ENCODE measurements around the gene SPPL2B. TPM values are rescaled to one million over a fixed set of nuclear protein-coding genes. Genes with fewer than 3 reads are reported as not detected.

The SPPL2B gene
- total and polyA plus RNA-seq, 9 of the 15 experiments (the other 6 are each of a cell fraction or from before 2014, with no cell fraction given) = 0.20 to 81.2 (median 15.1) TPM

DNA sequence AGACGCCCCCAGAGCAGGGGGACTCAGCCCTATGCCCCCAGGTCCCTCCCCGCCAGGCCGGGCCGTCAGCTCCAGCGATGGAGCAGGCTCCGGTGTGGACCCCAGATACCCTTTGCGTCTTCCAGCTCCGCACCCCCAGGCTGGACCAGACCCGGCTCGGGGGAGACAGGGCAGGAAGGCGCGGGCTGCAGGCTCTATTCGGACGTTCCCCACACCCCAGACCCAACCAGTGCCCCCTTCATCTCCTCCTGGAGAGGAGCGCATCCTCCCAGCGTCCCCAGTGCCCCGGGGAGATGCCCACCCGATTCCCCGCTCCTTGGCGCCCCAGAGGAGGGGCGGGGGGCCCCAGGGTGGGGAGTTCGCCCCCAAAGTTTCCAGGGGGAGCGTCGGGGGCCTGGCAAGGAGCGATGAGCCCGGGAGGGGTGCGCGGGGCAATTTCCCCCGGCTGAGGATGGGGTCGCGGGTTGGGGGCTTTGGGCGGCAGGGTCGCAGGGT lies 20.9 kb upstream of the SPPL2B start:
- Histone ChIP-seq H3K4me2 (ENCODE audit: insufficient read depth, low read length) (no peak overlapping the region), H2AFZ (ENCODE audit: low read depth, low read length) (no peak overlapping the region), H3K4me1 (replicated peaks in 1 of 2; ENCODE audit: control insufficient read depth in 2 of 2, insufficient read depth in 2 of 2, low read length in 2 of 2) (peaks cover 3 to 51% of the 10 kb centered on the region in 2 experiments; a peak in 3 of 5 replicates), H3K9me1 (ENCODE audit: control insufficient read depth, insufficient read depth, low read length) (peaks cover 3% of the 10 kb centered on the region), H3K36me3 (ENCODE audit: control insufficient read depth, insufficient read depth, low read length) (no peaks in the 10 kb centered on the region), H4K20me1 (replicated peaks; ENCODE audit: control insufficient read depth, insufficient read depth, low read length) (no peaks in the 10 kb centered on the region), H3K79me2 (ENCODE audit: control insufficient read depth, insufficient read depth, low read length) (no peaks in the 10 kb centered on the region), H3K9ac (ENCODE audit: insufficient read depth in 1 of 2, low read depth in 2 of 2, low read length in 2 of 2) (peak overlapping the region in 1 of 2 experiments; percentile 58; a peak in 1 of 4 replicates), H3K9me3 (replicated peaks; ENCODE audit: control insufficient read depth, insufficient read depth, low read depth, low read length) (no peaks in the 10 kb centered on the region), H3K27me3 (ENCODE audit: control insufficient read depth in 2 of 2, insufficient read depth in 2 of 2, low read length in 2 of 2) (peaks cover 0 to 13% of the 10 kb centered on the region in 2 experiments; a peak in 2 of 5 replicates), H3K27ac (ENCODE audit: extremely low read depth, low read depth, low read length) (no peak overlapping the region), H3K4me3 (0 out of 2 replicates have a peak overlapping the region, but pooled peaks have one; percentile 21)
- FAIRE-seq = no peak
- BruUV-seq (replicated peaks) = no TSS peak
- TF ChIP-seq RBM14 (IDR thresholded peaks at IDR 0.05; ENCODE audit: borderline replicate concordance, insufficient read depth, low read depth, low read length) = 0 out of 2 replicates have a peak, but pooled peaks have one; percentile 2
- no peak for TF ChIP-seq GTF2E2 (tag; IDR thresholded peaks at IDR 0.05)
- CTCF ChIA-PET (ENCODE audit: low intra/inter-chr PET ratio) = no interaction called here
- whole genome bisulfite sequencing (ENCODE audit: insufficient coverage, low coverage, missing lambda C conversion rate) = 58% methylated on average over 18 of the region's 33 CpGs
- in situ Hi-C loops (cut with MboI) (no loop called here), intact Hi-C loops (cut with micrococcal nuclease) (no loop called here)
- POLR2A ChIA-PET = no interaction called here
- no peak for DNase-seq (ENCODE audit: extremely low read depth in 1 of 4, low spot score in 3 of 4)
- no peak for ATAC-seq

DNA sequence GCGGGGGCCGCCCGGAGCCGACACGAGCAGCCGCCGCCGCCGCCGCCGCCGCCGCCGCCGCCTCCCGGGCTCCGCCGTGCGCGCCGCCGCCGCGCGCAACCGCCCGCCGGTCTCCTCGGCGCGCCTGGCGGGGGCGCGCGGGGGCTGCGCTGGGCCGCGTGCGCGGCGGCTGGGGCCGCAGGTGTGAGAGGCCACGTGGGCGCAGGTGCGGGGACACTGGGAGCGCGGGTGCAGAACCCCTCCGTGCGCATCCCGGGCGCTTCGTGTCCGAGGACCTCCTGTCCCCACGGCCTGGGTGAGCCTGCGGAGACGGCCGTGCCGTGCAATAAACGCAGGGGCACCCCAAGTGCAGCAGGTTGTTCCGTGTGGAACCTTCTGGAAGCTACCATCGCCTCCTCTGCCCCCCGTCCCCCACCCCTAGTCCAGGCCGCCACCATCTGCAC lies 20.3 kb upstream of the SPPL2B start, which contains the start of gene LINGO3:
Gene LINGO3 (minus strand): TSS at position 41 of the 443 bp plus-strand sequence. CDS start 16,378 bp downstream, outside the sequence.
- in situ Hi-C loops (cut with MboI) = no loop called here
- peaks cover 3 to 51% of the 10 kb centered on the region in 2 experiments; a peak in 3 of 5 replicates for H3K4me1 ChIP-seq (replicated peaks in 1 of 2; ENCODE audit: control insufficient read depth in 2 of 2, insufficient read depth in 2 of 2, low read length in 2 of 2)
- FAIRE-seq (no peak), ATAC-seq (peak; percentile 9; the same call in 1 of the 3 replicates), DNase-seq (ENCODE audit: extremely low read depth in 1 of 4, low spot score in 3 of 4) (peak; percentile 37 to 85 (median 61))
- H3K9me1 ChIP-seq (ENCODE audit: control insufficient read depth, insufficient read depth, low read length) = peaks cover 3% of the 10 kb centered on the region
- intact Hi-C loops (cut with micrococcal nuclease) = no loop called here
- peak within 1 kb of the TSS; percentile 21; the same call in 1 of the 2 replicates for H3K4me3 ChIP-seq
- H3K27me3 ChIP-seq (ENCODE audit: control insufficient read depth in 2 of 2, insufficient read depth in 2 of 2, low read length in 2 of 2) = peaks cover 0 to 13% of the 10 kb centered on the region in 2 experiments; a peak in 2 of 5 replicates
- H2AFZ ChIP-seq (ENCODE audit: low read depth, low read length) = peak within 1 kb of the TSS; percentile 84
- ChIA-PET CTCF (ENCODE audit: low intra/inter-chr PET ratio) (no interaction called here), POLR2A (no interaction called here)
- no peaks in the 10 kb centered on the region for H3K9me3 ChIP-seq (replicated peaks; ENCODE audit: control insufficient read depth, insufficient read depth, low read depth, low read length)
- H3K9ac ChIP-seq (ENCODE audit: insufficient read depth in 1 of 2, low read depth in 2 of 2, low read length in 2 of 2) = peak within 1 kb of the TSS in 1 of 2 experiments; percentile 81; a peak in 2 of 4 replicates
- no peaks in the 10 kb centered on the region for H4K20me1 ChIP-seq (replicated peaks; ENCODE audit: control insufficient read depth, insufficient read depth, low read length)
- H3K36me3 ChIP-seq (ENCODE audit: control insufficient read depth, insufficient read depth, low read length) = no peaks in the 10 kb centered on the region
- no TSS peak for BruUV-seq (replicated peaks)
- H3K4me2 ChIP-seq (ENCODE audit: insufficient read depth, low read length) = peak within 1 kb of the TSS; percentile 70; the same call in 1 of the 2 replicates
- H3K79me2 ChIP-seq (ENCODE audit: control insufficient read depth, insufficient read depth, low read length) = no peaks in the 10 kb centered on the region
- no peak within 1 kb of the TSS for H3K27ac ChIP-seq (ENCODE audit: extremely low read depth, low read depth, low read length)
- 24% methylated on average over 10 of the region's 63 CpGs for WGBS (ENCODE audit: insufficient coverage, low coverage, missing lambda C conversion rate)
- TF ChIP-seq TAF7 (tag; IDR thresholded peaks at IDR 0.05) (no peak), HOXB6 (CRISPR knock-in tag; IDR thresholded peaks at IDR 0.05; ENCODE audit: borderline replicate concordance) (no peak), ZKSCAN1 (IDR thresholded peaks at IDR 0.05; ENCODE audit: low read depth, low read length) (no peak), NR2C2 (CRISPR knock-in tag; IDR thresholded peaks at IDR 0.05) (0 out of 2 replicates have a peak, but pooled peaks have one; percentile 27), NR2C2 (tag; IDR thresholded peaks at IDR 0.05) (no peak), POLR3A (IDR thresholded peaks at IDR 0.05; ENCODE audit: borderline replicate concordance, extremely low read depth, insufficient read depth, insufficient read length) (no peak), RNF2 (IDR thresholded peaks at IDR 0.05) (no peak), POLR2G (IDR thresholded peaks at IDR 0.05; ENCODE audit: low read depth, low read length) (no peak), MBD2 (IDR thresholded peaks at IDR 0.05; ENCODE audit: borderline replicate concordance, low read depth) (no peak), TBP (optimal IDR thresholded peaks at IDR 0.05; ENCODE audit: low read depth, low read length) (no peak), RB1 (IDR thresholded peaks at IDR 0.05; ENCODE audit: low read depth) (peak; percentile 38; the same call in 1 of the 2 replicates), ARID1B (IDR thresholded peaks at IDR 0.05) (no peak), ELF4 (CRISPR knock-in tag; IDR thresholded peaks at IDR 0.05) (no peak)
- TF ChIP-seq, protein P1, sequence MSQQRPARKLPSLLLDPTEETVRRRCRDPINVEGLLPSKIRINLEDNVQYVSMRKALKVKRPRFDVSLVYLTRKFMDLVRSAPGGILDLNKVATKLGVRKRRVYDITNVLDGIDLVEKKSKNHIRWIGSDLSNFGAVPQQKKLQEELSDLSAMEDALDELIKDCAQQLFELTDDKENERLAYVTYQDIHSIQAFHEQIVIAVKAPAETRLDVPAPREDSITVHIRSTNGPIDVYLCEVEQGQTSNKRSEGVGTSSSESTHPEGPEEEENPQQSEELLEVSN (IDR thresholded peaks at IDR 0.05; ENCODE audit: borderline replicate concordance in 1 of 2, extremely low read depth in 1 of 2, insufficient read depth in 1 of 2, insufficient read length in 1 of 2, low read depth in 1 of 2, low read length in 1 of 2, poor library complexity in 1 of 2, severe bottlenecking in 1 of 2) = peak; percentile 71 to 93

Measured in K562 (cell line).